GM12891 (cell line): ENCODE results near the gene OSER1.

Source experiments
- POLR2A ChIP-seq: IDR thresholded peaks from 2 replicates; pipeline ENCODE4 v1.6.1; 2011; ENCODE audit warnings: low read depth, low read length, control low read depth
- POLR2AphosphoS5 ChIP-seq: IDR thresholded peaks from 2 replicates; pipeline ENCODE4 v1.6.1; 2011; ENCODE audit warnings: low read depth, low read length, control low read depth
- SPI1 ChIP-seq: IDR thresholded peaks from 2 replicates; pipeline ENCODE4 v1.6.1; 2011; ENCODE audit warnings: low read depth, low read length, control low read depth
- TAF1 ChIP-seq: IDR thresholded peaks from 2 replicates; pipeline ENCODE4 v1.6.1; 2011; ENCODE audit warnings: low read depth, low read length, control low read depth

DNA sequence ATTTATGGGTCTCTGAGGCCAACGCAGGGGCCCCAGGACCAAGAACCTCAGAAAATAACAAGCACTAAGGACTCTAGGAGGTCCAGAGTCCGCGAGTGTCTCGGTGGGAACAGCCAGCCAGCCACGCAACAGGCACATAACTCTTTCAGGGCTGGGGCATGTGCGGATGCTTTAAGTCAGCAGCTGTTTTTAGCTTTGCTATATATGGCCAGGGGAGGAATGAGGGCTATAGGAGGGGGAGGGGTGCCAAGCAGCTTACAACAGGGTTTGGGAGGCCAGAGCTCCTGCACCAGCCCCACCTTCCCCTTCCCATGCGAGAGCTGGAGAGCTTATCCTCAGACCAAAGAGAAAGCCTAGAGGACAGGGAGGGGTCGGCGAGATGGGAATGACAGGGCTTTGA lies 29.8 kb downstream of the OSER1 start:
- TF ChIP-seq POLR2A (no peak), POLR2AphosphoS5 (no peak), SPI1 (no peak), TAF1 (no peak)
